NOMO-1 (cell line): ENCODE results near the gene KCTD10.
A peak's percentile ranks its signal among the peaks of the same experiment; 100 is the strongest.
"Not testable (repeated sequence)": the region's sequence is repeated elsewhere in the genome, so short reads cannot be mapped to it uniquely, and the experiment has no call there.

ENCODE experiments used
- DNase-seq, 2 experiments: peaks; one replicate each; lab custom pipeline; 2025; ENCODE audit not compliant: unreplicated experiment in 2 of 2; lab: John Stamatoyannopoulos, UW

KCTD10 gene

DNA sequence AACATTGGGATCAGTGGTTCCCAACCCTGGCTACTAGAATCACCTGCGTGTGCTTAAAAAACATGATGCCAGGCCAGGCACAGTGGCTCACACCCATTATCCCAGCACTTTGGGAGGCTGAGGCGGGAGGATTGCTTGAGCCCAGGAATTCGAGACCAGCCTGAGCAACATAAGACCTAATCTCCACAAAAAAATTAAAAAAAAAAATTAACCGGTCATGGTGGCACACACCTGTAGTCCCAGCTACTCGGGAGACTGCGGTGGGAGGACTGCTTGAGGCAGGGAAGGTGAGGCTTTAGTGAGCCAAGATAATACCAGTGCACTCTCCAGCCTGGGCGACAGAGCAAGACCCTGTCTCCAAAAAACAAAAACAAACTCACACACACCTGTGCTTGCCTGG lies 2.0 kb downstream of the KCTD10 start:
- no peak for DNase-seq

DNA sequence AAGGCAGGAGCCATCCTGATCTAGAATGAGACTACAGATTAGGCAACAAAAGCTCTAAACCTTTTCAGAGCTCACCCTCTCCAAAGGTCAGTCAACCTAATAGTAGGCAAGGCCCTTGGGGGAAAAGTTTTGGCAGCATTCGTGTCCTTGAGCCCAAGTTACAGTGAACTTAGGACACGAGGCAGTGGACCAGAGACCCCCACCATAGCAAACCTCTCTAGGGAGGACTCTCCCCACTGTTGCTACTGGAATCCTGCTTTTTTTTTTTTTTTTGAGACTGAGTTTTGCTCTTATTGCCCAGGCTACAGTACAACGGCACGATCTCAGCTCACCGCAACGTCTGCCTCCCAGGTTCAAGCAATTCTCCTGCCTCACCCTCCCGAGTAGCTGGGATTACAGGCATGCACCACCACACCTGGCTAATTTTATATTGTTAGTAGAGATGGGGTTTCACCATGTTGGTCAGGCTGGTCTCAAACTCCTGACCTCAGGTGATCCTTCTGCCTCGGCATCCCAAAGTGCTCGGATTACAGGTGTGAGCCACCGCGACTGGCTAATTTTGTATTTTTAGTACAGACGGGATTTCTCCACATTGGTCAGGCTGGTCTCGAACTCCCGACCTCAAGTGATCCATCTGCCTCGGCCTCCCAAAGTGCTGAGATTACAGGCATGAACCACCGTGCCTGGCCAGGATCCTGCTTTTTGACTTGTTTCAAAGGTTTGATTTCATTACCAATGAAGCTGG lies 3.4 kb downstream of the KCTD10 start:
- DNase-seq: not testable (repeated sequence)

DNA sequence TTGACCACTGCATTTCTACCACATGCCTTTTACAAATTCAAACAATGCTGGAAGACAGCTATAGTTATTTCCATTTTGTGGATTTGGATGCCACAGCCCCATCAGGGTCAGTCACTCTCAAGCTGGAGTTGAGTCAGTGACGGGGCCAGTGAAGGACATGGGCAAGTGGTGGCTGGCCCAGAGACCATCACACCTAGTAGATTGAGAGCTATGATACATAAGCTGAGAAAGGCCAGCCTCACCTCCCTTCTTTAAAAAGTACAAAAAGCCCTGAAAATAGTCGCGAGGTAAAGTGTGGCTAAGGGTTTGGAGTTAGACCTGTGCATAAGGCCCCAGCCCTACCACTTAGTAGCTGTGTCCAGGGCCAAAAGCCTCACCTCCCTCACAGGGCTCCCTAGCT lies 4.1 kb downstream of the KCTD10 start:
- DNase-seq: no peak

DNA sequence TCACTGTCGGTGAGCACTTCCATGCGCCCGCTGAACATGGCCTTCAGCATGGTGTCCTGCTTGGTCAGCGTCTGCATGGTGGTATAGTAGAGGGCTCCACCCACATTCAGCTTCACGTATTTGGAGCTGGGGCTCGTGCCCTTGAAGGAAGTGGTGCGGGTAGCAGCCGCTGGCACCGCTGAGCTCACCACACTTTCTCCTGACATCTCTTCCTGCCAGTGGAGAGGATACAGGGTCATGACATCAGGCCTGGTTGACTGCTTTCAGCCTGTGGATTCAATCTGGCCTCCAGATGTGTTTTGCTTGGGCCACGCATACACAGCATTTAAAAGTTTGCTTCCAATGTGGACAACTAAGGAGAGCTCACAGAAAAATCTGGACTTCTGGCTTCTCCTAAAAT lies 7.6 kb downstream of the KCTD10 start:
- no peak for DNase-seq

DNA sequence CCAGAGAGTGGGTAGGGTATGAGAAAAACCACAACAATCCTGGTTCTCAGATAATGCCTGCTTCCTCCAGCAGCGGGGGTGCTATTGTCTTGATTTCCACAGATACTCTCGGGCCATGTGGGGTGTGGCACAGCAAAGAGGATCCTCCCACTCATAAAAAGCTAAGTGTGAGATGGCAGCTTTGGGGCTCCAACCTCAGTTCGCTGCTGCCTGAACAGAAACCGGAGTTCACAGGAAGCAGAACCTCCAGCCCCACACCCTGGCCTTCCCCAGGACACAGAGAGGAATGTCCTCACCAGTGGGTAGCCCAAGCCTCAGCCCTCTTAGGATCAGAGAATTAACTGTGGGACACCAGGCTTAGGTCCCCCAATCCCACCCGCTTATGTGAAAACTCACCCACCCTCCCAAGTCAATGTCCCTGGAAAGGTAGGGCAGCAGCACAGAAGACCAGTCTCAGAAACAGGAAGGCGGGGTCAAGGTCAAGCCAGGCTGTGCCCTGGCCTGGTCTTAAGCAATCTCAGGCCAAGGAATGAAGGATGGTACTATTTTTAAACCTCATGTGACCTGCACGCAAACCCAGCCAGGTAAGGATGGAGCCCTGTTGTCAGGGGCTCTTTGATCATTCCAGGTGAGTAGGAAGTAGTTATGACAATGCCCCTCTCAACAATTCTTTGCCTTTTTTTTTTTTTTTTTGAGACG lies 9.0 kb downstream of the KCTD10 start:
- peak in 1 of 2 experiments; percentile 33 for DNase-seq

DNA sequence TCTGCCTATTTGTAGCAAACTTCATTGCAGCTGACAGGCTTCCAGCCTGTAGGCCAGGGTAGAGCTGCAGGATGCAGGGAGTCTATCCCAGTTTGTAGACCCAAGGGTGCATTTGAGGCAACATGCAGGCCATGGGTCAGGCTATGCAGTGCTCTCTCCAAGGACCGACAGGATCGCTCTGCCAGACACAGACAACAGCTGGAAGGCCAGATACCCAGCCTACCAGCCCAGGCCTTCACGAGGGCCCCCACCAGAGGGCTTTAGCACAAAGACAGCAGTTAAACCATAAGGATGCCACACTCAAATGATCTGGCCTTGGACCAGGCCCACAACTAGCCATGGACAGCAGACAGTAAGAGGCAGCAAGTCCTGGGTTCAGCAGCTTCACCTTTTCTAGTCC lies 10.3 kb downstream of the KCTD10 start:
- no peak for DNase-seq

DNA sequence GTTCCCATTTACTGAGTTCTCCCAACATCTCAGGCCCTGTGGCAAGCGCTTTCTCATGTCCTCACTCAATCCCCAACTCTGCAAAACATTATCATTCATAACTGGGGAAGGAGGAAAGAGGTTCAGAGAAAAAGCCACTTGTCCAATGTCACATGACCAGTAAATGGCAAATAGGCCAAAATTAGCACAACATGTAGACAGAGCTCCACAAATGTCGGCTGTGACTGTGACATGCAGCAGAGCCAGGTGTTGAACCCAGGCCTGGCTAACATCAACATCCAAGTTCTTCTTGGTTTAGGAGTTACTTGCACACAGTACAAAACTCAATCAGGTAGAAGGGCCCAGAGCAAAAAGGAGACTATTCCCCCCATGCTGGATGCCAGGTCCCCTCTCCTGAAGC lies 10.8 kb downstream of the KCTD10 start:
- no peak for DNase-seq

DNA sequence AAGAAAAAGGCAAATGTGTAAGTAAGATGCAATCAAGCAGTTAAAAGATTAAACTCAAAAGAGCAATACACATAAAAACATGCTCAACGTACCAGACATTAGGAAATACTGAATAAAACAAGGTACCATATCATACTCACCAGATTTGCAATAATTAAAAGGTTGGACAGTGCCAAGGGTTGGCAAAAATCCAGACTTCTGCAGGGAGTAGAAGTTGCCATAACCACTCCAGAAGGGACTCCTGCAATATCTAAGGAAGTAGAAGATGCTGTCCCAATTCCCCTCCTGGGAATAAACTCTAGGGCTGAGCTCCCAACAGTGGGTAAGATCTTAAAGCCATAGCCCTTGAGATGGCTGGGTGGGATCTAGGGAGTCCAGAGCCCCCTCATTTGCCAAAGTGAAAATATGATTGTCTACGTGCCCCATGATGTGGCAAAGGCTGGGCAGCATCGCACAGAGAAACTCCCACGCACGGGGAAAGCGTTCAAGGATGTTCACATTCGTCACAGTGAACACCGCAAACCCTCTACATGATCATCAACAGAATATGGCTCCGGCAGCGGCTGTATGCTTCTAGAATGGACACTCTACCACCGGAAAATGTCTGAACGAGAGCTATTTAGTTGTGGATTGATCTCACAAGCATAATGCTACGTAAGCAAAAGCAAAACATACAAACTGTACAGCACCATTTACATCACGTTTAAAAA lies 12.3 kb downstream of the KCTD10 start:
- no peak for DNase-seq

DNA sequence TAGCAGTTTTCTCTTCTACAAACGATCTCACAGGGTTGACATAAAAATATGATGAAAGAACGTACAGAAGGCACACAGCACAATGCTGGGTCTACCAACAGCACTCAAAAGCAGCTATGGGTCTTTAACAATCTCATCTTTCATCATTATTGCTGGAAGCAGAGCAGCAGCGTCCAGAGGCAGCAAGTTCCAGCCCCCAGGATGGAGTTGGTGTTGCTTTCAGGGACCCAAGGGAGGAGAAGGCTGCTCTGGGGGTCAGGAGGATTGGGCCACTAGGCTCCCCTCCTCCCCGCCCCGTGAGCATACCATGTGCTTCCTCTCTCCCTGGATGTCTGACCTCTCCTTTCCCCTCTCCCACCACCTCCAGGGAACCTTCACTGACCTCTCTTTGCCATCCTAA lies 13.3 kb downstream of the KCTD10 start:
- DNase-seq: no peak

DNA sequence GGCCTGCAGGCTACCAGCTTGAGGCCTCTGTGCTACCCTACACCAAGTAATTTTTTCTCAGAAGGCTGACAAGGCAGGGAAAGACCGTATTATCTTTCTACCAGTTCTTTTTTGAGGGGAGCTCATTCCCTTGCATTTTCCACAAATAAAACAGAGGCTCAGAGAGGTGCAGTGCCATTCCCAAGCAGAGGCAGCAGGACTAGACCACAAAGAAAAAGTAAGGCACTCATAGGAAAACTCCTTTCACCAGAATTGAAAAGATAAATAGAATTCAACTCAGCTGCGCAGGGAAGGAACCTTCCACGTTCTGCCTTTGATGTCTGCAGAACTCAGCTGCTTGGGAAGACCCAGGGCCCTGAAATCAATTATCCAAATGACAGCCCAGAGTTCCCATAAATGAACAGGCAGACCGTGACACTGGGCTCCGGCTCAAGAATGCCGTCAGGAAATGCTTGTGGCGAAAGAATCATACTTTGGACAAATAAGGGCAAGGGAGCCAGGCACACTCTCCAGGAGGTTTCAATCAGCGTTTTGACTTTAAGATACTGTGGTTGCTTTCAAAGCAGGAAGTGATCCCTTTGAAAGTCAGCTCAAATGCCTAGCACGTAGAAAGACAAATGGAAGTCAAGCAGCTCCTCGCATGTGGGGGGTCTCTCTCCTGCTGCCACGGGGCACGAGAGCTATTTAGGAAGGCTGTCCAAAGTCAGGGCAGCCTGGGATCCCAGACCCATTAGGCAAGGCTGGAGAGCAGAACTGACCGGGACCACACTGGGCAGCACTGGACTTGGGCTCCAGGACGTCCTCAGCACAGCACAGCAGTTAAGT lies 14.0 kb downstream of the KCTD10 start:
- DNase-seq: peak; percentile 26 to 77

DNA sequence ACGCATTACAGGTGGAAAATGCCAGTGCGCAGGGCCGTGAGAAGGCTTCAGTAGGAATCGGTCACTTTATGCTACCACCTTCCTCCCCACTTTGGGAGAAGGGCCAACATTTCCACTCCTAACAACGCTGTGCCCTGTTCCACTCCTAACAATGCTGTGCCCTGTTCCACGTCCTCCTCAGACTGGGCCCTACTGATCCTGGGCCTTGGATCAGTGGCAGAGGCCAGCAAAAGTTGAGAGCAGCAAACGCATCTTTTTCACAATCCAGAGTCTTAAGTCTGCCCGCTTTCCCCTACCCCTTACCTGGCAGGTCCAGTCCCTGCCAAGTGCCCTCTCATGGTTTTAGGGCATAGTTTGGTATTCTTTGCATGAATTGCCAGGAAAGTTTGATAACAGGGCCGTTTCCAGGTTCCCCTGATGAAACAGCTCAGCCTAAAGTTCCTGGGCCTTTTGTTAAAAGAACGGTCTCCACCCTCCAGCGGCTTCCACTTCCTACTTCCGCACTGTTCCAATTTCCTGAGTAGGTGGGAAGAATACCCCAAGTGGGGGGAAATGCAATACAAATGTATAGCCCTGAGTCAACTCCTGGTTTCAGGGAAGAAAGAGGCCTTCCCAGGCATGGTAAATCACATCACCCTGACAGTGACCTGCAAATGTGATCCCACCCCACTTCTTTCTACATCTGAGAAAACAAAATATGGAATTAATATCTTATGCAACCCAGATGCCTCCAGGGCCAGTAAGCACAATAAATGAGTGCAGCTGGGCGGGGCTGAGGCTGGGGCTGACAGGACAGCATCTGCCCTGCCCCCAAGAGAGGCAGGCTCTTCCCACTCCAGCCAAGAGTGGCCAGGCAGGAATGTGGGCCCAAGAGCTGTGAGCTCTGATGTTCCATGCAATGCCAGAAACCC lies 15.0 kb downstream of the KCTD10 start:
- no peak for DNase-seq

DNA sequence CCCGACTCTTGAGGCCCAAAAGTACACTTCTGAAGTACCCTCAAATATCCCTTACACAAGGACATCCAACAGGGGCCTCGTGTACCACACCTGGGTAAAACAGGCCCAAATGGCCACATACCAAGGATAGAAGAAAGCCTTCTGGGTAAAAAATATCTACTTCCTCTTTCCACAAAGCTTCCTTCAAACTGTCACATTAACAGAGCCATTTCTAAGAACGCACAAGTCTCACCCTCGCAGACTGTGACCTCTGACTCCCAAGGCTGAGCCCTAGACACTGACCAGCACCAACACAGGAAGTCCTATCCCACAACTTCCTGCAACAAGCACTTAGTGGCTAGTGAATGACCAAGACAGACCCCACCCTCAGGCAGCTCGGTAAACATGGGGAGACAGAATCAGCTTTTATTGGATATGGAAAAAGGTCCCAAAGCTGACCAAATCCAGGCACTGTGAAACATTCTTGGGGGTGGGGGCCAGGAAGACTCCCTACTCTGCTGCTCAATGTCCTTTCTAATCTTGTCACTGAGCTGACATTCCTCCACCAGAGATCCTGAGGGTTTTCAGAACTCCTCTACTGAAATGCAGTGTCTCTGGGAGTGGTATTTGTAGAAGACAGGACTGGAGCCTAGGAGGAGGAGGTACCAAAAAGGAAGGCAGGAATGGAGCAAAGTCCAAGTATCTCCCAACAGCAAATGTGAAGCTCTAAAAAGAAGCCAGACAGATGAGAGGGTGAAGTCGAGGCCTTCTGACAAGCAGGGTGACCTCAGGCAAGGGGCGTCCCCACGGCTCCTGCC lies 15.9 kb downstream of the KCTD10 start:
- peak; percentile 22 to 67 for DNase-seq

DNA sequence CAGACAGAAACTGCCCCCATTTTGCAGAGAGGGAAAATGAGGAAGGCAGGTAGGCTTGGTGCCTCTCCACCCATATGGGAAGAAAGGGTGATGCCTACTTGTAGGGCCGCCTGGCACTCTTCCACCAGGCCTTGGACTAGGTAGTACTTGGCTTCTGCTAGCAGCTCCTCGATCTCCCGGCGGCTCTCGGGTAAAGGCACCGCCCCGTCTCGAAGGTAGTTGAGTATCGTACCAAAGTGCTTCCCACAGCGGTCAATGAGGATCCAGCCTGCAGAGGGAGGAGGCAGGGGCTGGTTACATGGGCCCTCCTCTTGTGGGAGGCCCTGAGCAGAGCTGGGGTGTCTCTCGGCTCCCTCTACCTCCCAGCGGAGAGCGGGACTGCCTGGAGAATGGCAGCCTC lies 16.6 kb downstream of the KCTD10 start:
- no peak for DNase-seq

DNA sequence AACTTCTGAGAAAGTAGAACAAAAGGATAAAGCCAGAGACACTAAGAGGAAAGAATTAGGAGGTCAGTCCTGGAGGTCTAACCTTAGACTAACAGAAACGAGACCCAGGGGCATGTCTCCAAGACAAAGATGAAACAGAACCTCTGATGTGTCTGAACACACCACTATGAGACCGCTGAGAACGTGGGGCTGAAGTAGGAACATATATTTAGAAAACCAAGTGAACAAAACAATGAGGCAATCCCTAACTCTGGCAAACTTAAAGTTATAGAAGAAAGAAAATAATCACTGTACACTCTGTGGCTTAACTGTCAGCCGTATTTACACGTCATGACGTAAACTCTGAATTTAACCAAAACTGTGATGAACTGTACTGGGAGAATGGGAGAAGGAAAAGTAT lies 17.9 kb downstream of the KCTD10 start:
- DNase-seq: no peak

DNA sequence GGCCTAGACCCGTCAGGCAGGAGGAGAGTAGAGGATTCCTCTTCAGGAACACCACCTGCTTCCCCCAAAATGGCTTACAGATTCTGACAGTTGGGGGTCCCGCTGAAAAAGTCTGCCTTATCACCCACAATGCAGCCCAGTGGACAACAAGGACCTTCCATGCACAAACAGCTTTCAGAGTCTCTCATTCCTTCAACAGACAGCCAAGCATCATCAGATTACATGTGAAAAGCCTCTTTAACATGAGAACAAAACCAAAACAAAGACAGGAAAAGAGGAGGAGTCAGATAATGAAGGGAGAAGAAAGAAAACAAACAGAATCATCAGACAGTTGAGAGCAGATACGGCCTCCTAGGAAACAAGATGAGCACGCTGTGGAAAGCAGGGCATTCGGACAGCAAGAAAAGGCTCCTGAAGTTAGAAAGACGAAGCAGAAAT lies 18.3 kb downstream of the KCTD10 start:
- DNase-seq: no peak

DNA sequence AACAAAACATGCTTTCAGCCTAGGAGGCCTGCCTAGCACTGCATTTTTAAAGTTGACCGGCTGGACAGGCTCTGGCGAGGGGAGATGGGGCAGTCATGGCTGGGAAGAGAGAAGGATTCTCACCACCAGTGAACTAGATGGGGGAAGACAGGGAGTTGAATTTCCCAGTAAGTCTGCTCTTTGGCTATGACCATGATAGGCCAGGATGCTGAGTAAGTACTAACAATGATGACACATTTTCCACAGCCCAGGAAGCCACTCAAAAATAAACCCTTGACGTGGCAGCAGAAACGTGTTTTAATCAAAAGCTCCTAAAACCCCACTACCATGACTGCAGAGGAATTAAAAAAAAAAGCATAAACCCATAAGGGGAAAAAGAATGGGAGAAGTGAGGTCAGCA lies 19.0 kb downstream of the KCTD10 start:
- DNase-seq: no peak

DNA sequence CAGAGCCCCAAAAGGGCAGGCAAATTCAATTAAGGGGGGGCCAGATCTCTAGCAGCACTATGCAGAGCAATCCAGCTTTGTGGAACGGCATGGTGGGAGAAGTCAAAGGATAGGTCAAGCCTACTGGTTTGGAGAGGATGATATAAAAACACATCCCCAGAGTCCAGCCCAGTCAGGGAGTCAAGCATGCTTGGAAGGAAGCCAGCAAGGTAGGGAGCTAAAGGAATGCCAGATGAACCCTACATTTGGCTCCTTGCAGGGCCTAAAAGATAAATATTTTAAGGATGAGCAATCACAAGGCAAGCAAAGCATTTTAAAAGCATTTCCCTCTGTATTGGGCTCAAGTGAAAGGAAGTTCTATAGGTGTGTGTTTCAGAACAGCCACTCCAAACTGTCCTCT lies 21.4 kb downstream of the KCTD10 start:
- no peak for DNase-seq

DNA sequence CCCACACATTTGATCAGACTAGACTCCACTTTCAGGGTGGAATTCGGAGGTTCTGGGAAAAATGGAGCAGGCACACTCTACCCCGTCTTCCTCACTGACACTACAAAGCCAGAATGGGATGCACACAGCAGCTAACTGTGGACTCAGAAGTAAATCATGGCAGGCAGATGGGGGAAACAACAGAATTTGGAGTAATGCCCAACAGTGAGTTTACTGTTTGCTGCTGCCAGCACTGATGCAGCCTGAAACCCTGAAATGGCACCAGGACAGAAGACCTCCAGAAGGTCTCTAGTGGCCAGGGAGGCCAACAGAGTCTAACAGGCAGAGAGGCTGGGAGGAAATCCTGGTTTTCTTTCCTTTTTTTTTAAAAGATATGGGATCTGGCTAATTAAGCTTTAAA lies 24.6 kb downstream of the KCTD10 start:
- no peak for DNase-seq

DNA sequence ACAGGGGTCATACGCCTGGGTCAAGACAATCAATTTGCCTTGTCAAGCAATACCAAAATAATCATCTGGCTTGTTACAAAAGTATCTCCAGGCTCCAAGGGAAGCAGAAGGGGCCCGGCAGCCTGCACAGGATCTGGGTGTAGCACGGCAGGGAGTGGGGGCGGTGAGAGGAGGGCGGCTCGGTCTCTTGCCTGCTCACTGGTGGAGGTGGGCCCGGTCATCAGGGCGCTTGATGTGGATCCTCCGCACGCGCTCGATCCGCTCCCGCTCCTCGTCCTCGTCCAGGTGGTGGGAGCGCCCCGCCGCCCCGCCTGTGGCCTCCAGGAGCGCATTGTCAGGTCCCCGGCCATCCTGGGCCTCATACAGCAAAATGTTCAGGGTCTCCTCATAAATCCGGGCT lies 25.7 kb downstream of the KCTD10 start:
- DNase-seq: no peak
